Adrenal gland (tissue), 12 donors: Measurements from ENCODE around the gene GLT8D1. TPM values are rescaled to one million over a fixed set of nuclear protein-coding genes. Genes with fewer than 3 reads are reported as not detected.
"Not testable (repeated sequence)": the region's sequence is repeated elsewhere in the genome, so short reads cannot be mapped to it uniquely, and the experiment has no call there.

ENCODE experiments used
- DNase-seq, 7 donors: peaks; one replicate each; pipeline ENCODE4 v3.0.0-alpha.2; 2019 to 2020
- H3K27ac ChIP-seq, 5 donors: fragments of 200-600 bp; sonication (generic) in 4 of 5; 1 replicate in 3 of 5; 2 replicates in 2 of 5; pipeline versions ENCODE4 v1.5.1 to v1.8.0; 2016 to 2020; ENCODE audit warnings: mild to moderate bottlenecking in 1 of 5
- H3K27me3 ChIP-seq: fragments of 200-600 bp; 2 replicates; pipeline ENCODE4 v1.8.0; 2021
- H3K36me3 ChIP-seq, 2 donors: fragments of 200-600 bp; replicated peaks in 1 of 2; 1 replicate in 1 of 2; 2 replicates in 1 of 2; pipeline versions ENCODE4 v1.5.1 to v1.8.0; 2018 to 2022
- H3K4me1 ChIP-seq, 2 donors: fragments of 200-600 bp; replicated peaks in 1 of 2; 1 replicate in 1 of 2; 2 replicates in 1 of 2; pipeline versions ENCODE4 v1.5.1 to v1.8.0; 2018 to 2021
- H3K4me3 ChIP-seq, 4 donors: fragments of 200-600 bp; sonication (generic) in 3 of 4; one replicate each; pipeline ENCODE4 v1.5.1; 2016 to 2018
- H3K9me3 ChIP-seq, 3 donors: fragments of 200-600 bp; sonication (generic) in 1 of 3; replicated peaks in 1 of 3; 1 replicate in 2 of 3; 2 replicates in 1 of 3; pipeline versions ENCODE4 v1.5.1 to v1.8.0; 2016 to 2021
- POLR2A ChIP-seq, 2 donors: fragments of 450-650 bp; IDR thresholded peaks; one replicate each; pipeline ENCODE4 v1.6.1; 2017; ENCODE audit warnings: antibody characterized with exemption in 2 of 2, mild to moderate bottlenecking in 2 of 2, moderate library complexity in 1 of 2
- WGBS, 4 donors: extraction: QIAGEN DNeasy Blood & Tissue Kit in 2 of 4; methylation state at CpG; one replicate each; pipeline versions ENCODE4 v1.1.5 to v1.1.7; 2013 to 2017; 5-methylcytosine and 5-hydroxymethylcytosine counted together
- intact Hi-C, 2 donors: fragments of 100-400 bp; cut with DNase I; formaldehyde crosslinking; loops; one replicate each; pipeline versions ENCODE4 v1.14.1 to v1.15.0; 2022 to 2023
- polyA plus RNA-seq, 3 donors: library from polyadenylated mRNA; stranded (reverse); fragments of 200-250 nt in 2 of 3; fragments of 350-450 nt in 1 of 3; fragmentation: Illumina TruSeq in 1 of 3; extraction: RNeasy Lipid Tissue Mini Kit (QIAGEN cat#74804) in 1 of 3; gene quantifications; one replicate each; pipeline ENCODE4 v1.2.3, GENCODE V29; 2013 to 2014
- total RNA-seq, 9 donors: library from RNA; depleted of rRNA in 4 of 9; stranded (reverse); fragments of >200 nt in 4 of 9; fragments of 120-200 nt in 1 of 9; fragmentation: NEBNext Ultra II Directional in 1 of 9; extraction: Animal tissue kit (Norgen Biotek cat#: 25700) in 1 of 9; gene quantifications; one replicate each; pipeline versions ENCODE4 v1.1.0 to v1.2.4, GENCODE V29; 2013 to 2023
- TF ChIP-seq, protein P1 (sequence below), 6 experiments: fragments of 450-650 bp in 4 of 6; fragments of 200-600 bp in 2 of 6; sonication (generic) in 1 of 6; IDR thresholded peaks; 1 replicate in 5 of 6; 2 replicates in 1 of 6; pipeline versions ENCODE4 v1.5.1 to v1.8.0; 2016 to 2021; ENCODE audit warnings: antibody characterized with exemption in 6 of 6, mild to moderate bottlenecking in 2 of 6, moderate library complexity in 1 of 6
- donor health status: healthy with polysubstance abuse.
- donor health status: Bipolar disorder and iron deficiency.
- donor health status: DM: yes; HTN: yes; CAD: no.
- donor health status: DM: no; HTN: no; CAD: no.
- donor health status: DM: no; HTN: no; CAD: no.
- donor health status: DM: yes; HTN: yes; CAD: no.

The GLT8D1 gene
- total and polyA plus RNA-seq, 12 donors = 49.1 to 151 (median 62.0) TPM

GRCh38 chr3:52679811-52680210 is 25.8 kb downstream of the GLT8D1 start:
- Histone ChIP-seq H3K4me3 (no peak overlapping the region), H3K27ac (no peak overlapping the region), H3K9me3 (no peaks in the 10 kb centered on the region), H3K27me3 (no peaks in the 10 kb centered on the region), H3K36me3 (peaks cover 0 to 35% of the 10 kb centered on the region in 2 donors), H3K4me1 (peaks cover 29 to 52% of the 10 kb centered on the region in 2 donors)
- TF ChIP-seq, protein P1, sequence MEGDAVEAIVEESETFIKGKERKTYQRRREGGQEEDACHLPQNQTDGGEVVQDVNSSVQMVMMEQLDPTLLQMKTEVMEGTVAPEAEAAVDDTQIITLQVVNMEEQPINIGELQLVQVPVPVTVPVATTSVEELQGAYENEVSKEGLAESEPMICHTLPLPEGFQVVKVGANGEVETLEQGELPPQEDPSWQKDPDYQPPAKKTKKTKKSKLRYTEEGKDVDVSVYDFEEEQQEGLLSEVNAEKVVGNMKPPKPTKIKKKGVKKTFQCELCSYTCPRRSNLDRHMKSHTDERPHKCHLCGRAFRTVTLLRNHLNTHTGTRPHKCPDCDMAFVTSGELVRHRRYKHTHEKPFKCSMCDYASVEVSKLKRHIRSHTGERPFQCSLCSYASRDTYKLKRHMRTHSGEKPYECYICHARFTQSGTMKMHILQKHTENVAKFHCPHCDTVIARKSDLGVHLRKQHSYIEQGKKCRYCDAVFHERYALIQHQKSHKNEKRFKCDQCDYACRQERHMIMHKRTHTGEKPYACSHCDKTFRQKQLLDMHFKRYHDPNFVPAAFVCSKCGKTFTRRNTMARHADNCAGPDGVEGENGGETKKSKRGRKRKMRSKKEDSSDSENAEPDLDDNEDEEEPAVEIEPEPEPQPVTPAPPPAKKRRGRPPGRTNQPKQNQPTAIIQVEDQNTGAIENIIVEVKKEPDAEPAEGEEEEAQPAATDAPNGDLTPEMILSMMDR (IDR thresholded peaks at IDR 0.05) = no peak
- TF ChIP-seq POLR2A (IDR thresholded peaks at IDR 0.05) = no peak
- no peak for DNase-seq
- 61 to 82% (median 75%) methylated on average over 1 of the region's 1 CpG for WGBS, 4 donors
- intact Hi-C loops = loop anchor here (5.0 to 10.0 kb wide), 2 partner anchors 145 to 208 kb away; partner anchors contain the start of genes NT5DC2 (in 1 of the 2) and UQCC5 (in 1 of the 2)

- Histone ChIP-seq H3K27ac (no peak overlapping the region), H3K27me3 (no peaks in the 10 kb centered on the region), H3K9me3 (no peaks in the 10 kb centered on the region), H3K4me1 (peaks cover 23 to 46% of the 10 kb centered on the region in 2 donors), H3K4me3 (no peak overlapping the region), H3K36me3 (peaks cover 0 to 39% of the 10 kb centered on the region in 2 donors)
- intact Hi-C loops = no loop called here
- no peak for DNase-seq
- WGBS, 4 donors = 91 to 97% (median 91%) methylated on average over 3 of the region's 3 CpGs
- no peak for TF ChIP-seq POLR2A (IDR thresholded peaks at IDR 0.05)
- TF ChIP-seq, protein P1 (IDR thresholded peaks at IDR 0.05) = no peak
These were observed 26.4 kb downstream of the GLT8D1 start for GRCh38 chr3:52679199-52679538.

GRCh38 chr3:52678265-52679198 is 27.1 kb downstream of the GLT8D1 start:
- H3K27me3 ChIP-seq = no peaks in the 10 kb centered on the region
- no peak for DNase-seq
- no peak overlapping the region for H3K27ac ChIP-seq
- TF ChIP-seq, protein P1 (IDR thresholded peaks at IDR 0.05) = no peak
- TF ChIP-seq POLR2A (IDR thresholded peaks at IDR 0.05) = no peak
- no peaks in the 10 kb centered on the region for H3K9me3 ChIP-seq
- intact Hi-C loops = no loop called here
- H3K36me3 ChIP-seq = peaks cover 0 to 39% of the 10 kb centered on the region in 2 donors
- H3K4me1 ChIP-seq = peaks cover 18 to 39% of the 10 kb centered on the region in 2 donors
- 91 to 98% (median 96%) methylated on average over 6 of the region's 6 CpGs for WGBS, 4 donors
- H3K4me3 ChIP-seq = no peak overlapping the region

DNA sequence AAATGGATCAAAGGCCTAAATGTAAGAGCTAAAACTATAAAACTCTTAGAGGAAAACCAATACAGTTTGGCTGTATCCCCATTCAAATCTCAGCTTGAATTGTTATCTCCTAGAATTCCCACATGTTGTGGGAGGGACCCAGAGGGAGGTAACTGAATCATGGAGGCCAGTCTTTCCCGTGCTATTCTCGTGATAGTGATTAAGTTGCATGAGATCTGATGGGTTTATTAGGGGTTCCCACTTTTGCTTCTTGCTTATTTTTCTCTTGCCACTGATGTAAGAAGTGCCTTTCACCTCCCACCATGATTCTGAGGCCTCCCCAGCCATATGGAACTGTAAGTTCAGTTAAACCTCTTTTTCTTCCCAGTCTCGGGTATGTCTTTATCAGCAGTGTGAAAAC is 29.4 kb downstream of the GLT8D1 start:
- Histone ChIP-seq H3K4me1 (peaks cover 2 to 26% of the 10 kb centered on the region in 2 donors), H3K36me3 (peaks cover 0 to 61% of the 10 kb centered on the region in 2 donors)
- DNase-seq, H3K4me3 ChIP-seq, H3K9me3 ChIP-seq, H3K27ac ChIP-seq, H3K27me3 ChIP-seq, intact Hi-C loops: not testable (repeated sequence)
- WGBS, 4 donors = 59 to 87% (median 78%) methylated on average over 3 of the region's 3 CpGs
